ENCODE data around the gene DNAL1. TPM values are rescaled to one million over a fixed set of nuclear protein-coding genes. Genes with fewer than 3 reads are reported as not detected.
"Not testable (repeated sequence)": the region's sequence is repeated elsewhere in the genome, so short reads cannot be mapped to it uniquely, and the experiment has no call there.

DNAL1 gene
- total and polyA plus RNA-seq, 2 of the 13 experiments (the other 11 are each of a cell fraction or from before 2014, with no cell fraction given): 1.4 to 13.3 TPM

DNA sequence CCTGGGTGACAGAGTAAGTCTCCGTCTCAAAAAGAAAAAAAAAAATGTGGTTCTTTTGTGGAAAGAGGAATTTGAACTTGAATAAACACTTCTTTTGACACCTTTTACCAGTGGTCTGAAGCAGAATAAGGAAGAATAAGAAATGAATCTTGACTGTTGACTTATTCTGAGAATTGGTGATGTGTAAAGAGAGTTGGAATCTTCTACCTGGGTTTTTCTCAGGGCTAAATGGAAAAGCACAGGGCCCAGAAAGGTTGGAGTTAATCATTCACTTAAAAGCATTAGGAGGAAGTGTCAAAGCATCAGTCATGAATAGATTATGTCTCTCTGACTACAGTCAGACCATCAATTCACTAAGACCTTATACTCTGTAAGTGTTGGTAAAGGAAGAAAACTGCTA is 55.5 kb downstream of the DNAL1 start (continued):
- TF ChIP-seq, protein P1, sequence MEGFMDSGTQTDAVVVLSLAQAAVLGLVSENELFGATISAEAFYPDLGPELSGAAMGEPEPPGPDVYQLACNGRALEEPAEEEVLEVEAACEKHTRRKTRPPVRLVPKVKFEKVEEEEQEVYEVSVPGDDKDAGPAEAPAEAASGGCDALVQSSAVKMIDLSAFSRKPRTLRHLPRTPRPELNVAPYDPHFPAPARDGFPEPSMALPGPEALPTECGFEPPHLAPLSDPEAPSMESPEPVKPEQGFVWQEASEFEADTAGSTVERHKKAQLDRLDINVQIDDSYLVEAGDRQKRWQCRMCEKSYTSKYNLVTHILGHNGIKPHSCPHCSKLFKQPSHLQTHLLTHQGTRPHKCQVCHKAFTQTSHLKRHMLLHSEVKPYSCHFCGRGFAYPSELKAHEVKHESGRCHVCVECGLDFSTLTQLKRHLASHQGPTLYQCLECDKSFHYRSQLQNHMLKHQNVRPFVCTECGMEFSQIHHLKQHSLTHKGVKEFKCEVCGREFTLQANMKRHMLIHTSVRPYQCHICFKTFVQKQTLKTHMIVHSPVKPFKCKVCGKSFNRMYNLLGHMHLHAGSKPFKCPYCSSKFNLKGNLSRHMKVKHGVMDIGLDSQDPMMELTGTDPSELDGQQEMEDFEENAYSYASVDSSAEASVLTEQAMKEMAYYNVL (CRISPR knock-in tag; IDR thresholded peaks at IDR 0.05; ENCODE audit: borderline replicate concordance): no peak
- no peak for TF ChIP-seq ZNF557 (CRISPR knock-in tag; IDR thresholded peaks at IDR 0.05)
- TF ChIP-seq, protein P2, sequence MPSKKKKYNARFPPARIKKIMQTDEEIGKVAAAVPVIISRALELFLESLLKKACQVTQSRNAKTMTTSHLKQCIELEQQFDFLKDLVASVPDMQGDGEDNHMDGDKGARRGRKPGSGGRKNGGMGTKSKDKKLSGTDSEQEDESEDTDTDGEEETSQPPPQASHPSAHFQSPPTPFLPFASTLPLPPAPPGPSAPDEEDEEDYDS (CRISPR knock-in tag; IDR thresholded peaks at IDR 0.05): no peak
- TF ChIP-seq, protein P3, sequence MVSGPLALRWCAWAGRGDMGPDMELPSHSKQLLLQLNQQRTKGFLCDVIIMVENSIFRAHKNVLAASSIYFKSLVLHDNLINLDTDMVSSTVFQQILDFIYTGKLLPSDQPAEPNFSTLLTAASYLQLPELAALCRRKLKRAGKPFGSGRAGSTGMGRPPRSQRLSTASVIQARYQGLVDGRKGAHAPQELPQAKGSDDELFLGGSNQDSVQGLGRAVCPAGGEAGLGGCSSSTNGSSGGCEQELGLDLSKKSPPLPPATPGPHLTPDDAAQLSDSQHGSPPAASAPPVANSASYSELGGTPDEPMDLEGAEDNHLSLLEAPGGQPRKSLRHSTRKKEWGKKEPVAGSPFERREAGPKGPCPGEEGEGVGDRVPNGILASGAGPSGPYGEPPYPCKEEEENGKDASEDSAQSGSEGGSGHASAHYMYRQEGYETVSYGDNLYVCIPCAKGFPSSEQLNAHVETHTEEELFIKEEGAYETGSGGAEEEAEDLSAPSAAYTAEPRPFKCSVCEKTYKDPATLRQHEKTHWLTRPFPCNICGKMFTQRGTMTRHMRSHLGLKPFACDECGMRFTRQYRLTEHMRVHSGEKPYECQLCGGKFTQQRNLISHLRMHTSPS (CRISPR knock-in tag; IDR thresholded peaks at IDR 0.05; ENCODE audit: low read depth): no peak

DNA sequence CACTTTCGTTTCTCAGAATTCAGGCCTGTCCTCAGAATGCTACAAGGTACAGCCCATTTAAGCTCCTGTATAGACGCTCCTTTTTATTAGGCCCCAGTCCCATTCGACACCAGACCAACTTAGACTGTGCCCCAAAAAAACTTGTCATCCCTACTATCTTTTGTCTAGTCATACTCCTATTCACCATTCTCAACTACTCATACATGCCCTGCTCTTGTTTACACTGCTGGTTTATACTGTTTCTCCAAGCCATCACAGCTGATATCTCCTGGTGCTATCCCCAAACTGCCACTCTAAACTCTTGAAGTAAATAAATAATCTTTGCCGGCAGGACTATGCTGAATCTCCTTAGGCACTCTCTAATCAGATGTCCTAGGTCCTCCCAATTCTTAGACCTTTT is 63.3 kb downstream of the DNAL1 start:
- peaks cover 15% of the 10 kb centered on the region for H3K79me2 ChIP-seq (ENCODE audit: insufficient read depth, low read length)
- H3K4me2 ChIP-seq (ENCODE audit: low read depth, low read length); POLR2A ChIA-PET; H3K4me1 ChIP-seq (ENCODE audit: insufficient read depth, low read length); H3K9ac ChIP-seq (ENCODE audit: insufficient read depth, low read depth, low read length); DNase-seq (ENCODE audit: low spot score); intact Hi-C loops (cut with micrococcal nuclease; ENCODE audit: unreplicated experiment); H3K36me3 ChIP-seq (replicated peaks in 1 of 2; ENCODE audit: control insufficient read depth in 1 of 2, insufficient read depth in 2 of 2, low read length in 2 of 2); H3K4me3 ChIP-seq (replicated peaks in 1 of 3; ENCODE audit: insufficient read depth in 1 of 3, low read depth in 2 of 3, low read length in 3 of 3); H2AFZ ChIP-seq (ENCODE audit: low read length); H4K20me1 ChIP-seq (ENCODE audit: insufficient read depth, low read length); ATAC-seq; CTCF ChIA-PET (ENCODE audit: low intra/inter-chr PET ratio, low total read pairs); H3K27ac ChIP-seq (ENCODE audit: extremely low read length, insufficient read depth, low read length); H3K9me3 ChIP-seq (ENCODE audit: low read length); in situ Hi-C loops (cut with HindIII; ENCODE audit: extremely low pct_ligation_motif_present, low pct_unique_long_range_greater_than_20kb); H3K27me3 ChIP-seq (ENCODE audit: control insufficient read depth in 1 of 2, insufficient read depth in 2 of 2, low read length in 2 of 2); FAIRE-seq; BruUV-seq (replicated peaks): not testable (repeated sequence)
- 86% methylated on average over 4 of the region's 4 CpGs for WGBS (ENCODE audit: low lambda C conversion rate)

Data from HepG2 (cell line).